GM18951 (cell line): ENCODE data around the gene RPL10A.
"Not testable (repeated sequence)": the region's sequence is repeated elsewhere in the genome, so short reads cannot be mapped to it uniquely, and the experiment has no call there.

Experiments used
- POLR2A ChIP-seq: IDR thresholded peaks from 4 replicates; pipeline ENCODE4 v1.6.1; 2011; ENCODE audit warnings: mild to moderate bottlenecking; ENCODE audit not compliant: insufficient read length, insufficient read depth; ENCODE audit errors: extremely low read depth
- in situ Hi-C: fragments of 300-500 bp; cut with MboI; formaldehyde crosslinking; loops from one replicate; pipeline ENCODE4 v1.12.0; 2022; ENCODE audit warnings: low sequenced_read_pairs, mixed read lengths, inconsistent platforms; ENCODE audit not compliant: unreplicated experiment

RPL10A gene

DNA sequence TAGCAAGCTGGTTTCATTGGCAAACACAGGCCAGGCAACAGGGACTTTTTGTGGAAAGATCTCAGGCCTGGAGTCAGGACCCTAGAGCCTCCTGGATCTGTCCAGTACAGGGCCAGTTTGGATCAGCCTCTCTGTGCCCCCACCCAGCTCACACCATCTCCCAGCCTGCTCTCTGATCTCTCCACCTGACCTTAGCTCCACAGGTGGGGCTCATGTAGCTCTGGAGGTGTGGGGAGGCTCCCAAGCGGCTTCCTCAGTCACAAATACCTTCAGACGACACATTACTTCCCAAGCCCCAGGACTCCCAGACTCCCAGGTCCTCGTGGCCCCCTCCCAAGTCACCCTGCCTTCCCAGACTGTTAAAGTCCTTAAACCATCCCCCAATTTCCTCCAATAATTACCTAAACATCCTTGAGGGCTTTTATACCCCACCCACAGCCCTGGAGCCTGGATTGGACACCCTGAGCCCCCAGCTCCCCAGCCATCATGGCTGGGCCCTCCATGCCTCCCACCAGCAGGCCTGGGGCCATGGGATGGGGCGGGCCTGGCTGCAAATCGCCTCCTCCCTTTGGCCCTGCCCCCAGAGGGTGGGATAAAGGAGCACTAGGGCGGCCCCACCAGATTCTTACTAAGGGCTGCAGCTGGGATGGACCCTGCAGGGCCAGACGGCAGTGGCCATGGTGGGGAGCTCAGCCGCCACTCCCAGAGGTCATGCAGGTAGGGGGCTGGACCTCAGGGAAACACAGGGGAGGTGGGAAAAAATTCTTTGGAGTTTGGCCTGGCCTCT is 31.9 kb upstream of the RPL10A start:
- in situ Hi-C loops = no loop called here
- no peak for TF ChIP-seq POLR2A

DNA sequence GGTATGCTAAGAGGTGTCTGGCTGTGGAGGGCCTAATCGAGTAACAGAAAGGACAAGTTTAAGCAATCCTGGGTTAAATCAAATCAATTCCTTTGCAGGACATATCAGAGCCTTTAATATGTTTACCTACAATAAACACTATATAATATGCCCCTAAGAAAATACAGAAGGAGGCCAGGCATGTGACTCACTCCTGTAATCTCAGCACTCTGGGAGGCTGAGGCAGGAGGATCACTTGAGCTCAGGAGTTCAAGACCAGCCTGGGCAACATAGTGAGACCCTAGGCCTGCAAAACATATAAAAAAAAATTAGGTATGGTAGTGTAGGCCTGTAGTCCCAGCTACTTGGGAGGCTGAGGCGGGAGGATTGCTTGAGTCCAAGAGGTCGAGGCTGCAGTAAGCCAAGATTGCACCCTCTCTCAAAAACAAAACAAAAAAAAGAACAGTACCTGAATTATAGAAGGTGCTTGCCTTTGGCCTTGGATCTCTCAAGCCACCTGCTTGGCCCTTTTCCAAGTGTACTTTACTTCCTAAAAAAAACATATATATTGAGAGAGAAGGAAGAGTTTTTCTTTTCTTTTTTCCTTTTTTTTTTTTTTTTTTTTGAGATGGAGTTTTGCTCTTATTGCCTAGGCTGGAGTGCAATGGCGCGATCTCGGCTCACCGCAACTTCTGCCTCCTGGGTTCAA is 29.7 kb upstream of the RPL10A start:
- in situ Hi-C loops = not testable (repeated sequence)

DNA sequence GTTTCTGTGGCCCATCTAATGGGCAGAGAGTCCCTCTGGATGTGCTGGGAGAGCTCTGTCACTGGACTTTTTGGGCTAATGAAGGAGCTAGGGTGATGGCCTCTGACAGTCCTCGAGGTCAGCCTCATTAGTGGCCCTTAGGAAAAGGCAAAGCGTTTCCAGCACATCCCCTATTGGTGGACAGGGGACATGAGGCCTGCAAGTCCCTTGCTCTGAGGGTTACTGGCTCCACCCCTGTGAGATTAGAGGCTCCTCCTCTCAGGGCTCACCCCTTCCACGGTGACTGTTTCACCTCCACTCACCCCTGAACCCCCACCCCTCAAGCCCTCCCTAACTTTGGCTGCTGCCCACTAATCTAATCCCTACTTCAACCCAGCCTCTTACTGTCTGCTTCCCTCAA is 28.9 kb upstream of the RPL10A start:
- in situ Hi-C loops = no loop called here

DNA sequence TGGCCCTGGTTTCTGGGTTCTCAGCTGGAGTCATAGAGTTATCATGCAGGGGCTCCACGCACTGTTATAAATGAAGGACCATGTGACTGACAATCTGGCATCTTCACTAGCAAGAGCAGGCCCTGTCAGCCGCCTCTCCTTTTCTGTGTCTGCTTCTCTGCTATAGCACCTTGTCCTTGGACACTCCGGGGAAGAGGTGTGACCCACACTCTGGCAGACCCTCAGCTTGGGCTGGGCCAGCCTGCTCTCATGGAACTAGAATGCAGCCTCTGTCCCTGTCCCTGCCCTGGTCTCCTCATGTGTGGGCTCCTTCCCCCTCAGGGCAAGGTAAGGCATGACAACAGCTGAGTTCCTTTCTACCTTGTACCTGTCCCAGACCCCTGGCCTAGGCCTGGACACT is 27.0 kb upstream of the RPL10A start:
- in situ Hi-C loops = no loop called here
- TF ChIP-seq POLR2A = no peak

More for the DNA sequence above, 28.9 kb upstream of the RPL10A start:
- no peak for TF ChIP-seq POLR2A

DNA sequence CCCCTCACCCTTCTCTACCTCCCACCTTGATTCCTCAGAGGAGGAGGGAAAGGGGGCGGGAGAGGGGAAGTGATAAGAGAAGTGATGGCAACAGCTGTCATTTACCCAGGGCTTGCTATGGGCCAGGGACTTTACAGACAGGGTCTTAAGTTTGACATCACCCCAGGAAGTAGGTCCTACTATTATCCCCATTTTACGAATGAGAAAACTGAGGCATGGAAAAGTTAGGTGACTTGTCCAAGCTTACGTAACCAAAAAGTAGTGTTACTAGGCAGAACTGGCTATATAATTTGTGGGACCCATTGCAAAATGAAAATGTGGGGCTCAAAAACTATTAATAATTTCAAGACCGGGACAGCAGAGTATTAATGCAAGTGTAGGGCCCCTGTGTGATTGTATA is 26.6 kb upstream of the RPL10A start:
- no peak for TF ChIP-seq POLR2A
- in situ Hi-C loops = no loop called here

DNA sequence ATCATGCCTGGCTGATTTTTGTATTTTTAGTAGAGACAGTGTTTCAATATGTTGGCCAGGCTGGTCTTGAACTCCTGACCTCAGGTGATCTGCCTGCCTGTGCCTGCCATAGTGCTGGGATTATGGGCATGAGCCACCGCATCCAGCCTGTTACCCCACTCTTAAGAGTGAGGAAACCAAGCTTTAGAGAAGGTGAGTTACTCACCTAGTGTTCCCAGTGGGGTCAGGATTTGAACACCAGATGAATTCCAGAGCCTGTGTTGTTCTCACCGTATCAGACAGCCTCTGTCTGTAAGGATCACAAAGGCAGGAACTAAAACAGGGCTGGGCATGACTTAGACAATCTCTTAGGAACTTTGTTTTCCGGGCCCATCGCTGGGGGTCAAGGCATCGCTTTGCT is 25.5 kb upstream of the RPL10A start:
- TF ChIP-seq POLR2A = no peak
- in situ Hi-C loops = no loop called here

DNA sequence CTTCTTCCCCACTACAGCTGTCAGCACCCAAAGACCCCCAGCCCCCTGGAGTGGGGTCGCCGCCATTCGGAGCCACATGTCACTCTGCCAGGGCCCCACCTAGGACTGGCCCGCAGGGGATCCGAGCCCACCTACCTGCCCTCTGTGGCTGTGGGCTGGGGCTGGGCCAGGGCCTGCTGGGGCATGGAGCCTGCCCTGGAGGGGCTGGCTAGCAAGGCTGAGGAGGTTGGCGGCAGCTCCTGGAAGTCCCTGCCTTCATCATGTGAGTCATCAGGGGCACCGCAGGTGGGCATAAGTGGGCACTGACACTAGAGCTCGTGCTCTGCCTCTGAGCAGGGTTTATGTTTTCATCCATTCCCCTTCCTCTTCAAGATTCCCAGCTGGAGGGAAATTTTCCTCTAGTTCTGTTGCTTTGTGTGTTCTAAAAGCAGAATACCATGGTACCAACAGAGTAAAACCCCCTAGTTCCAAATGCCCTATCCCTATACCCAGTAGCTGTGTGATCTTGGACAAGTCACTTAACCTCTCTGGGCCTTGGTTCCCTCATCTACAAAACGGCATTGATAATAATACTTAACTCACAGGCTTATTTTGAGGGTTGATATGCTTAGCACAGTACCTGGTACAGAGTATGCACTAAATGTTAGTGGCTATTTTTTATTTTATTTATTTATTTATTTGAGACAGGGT is 24.7 kb upstream of the RPL10A start:
- TF ChIP-seq POLR2A = no peak
- in situ Hi-C loops = no loop called here

DNA sequence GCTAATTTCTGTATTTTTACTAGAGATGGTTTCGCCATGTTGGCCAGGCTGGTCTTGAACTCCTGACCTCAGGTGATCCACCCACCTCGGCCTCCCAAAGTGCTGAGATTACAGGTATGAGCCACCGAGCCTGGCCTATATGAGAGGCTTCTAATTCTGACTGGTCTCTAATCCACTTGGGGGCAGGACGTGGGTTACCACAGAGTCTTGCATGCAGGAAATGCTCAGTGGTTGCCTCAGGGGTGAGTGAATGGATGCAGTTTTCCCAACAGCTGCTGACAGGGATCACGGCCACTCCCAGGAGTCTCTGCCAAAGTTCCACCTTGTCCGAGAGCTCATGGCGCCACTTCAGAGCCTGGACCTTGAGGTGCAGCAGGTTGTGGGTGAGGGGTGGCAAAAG is 22.5 kb upstream of the RPL10A start:
- in situ Hi-C loops = no loop called here
- no peak for TF ChIP-seq POLR2A

DNA sequence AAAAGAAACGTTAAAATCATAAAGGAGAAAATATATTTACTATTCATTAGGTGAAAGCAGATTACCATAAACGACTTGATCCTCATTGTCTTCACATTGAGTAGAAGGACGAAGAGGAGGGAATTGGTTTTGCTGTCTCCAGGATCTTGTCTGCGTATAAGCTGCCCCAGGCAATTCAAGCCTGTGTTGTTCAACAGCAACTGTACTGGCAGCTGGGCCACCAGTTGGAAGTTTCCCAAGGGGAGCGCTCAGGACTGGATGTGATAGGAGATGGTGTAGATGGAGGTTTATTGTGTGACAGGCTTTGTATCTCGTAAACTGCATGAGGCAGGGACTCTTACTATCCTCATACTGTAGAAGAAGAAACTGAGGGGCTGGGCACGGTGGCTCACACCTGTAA is 20.0 kb upstream of the RPL10A start:
- no peak for TF ChIP-seq POLR2A
- in situ Hi-C loops = no loop called here

DNA sequence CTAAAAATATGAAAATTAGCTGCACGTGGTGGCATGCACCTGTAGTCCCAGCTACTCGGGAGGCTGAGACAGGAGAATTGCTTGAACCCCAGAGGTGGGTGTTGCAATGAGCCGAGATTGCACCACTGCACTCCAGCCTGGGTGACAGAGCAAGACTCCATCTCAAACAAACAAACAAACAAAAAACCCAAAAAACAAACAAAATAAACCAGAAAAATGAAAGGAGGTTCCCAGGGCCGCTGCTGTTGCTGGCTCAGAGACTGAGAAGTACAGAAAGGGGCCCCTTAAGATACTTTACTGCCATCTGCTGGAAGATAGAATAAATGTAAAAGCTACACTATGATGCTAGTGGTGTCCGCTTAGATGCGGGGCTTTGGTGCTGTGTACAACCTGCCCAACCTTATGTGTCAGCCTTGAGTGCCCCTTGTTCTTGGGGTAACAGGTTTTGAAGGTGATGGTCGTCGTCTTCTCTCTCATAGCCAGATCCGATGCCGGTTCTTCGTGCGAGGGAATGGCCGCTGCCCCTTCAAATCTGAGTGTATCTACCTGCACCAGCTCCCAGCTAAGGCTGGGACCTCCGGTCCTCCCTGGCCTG is 18.8 kb upstream of the RPL10A start:
- no peak for TF ChIP-seq POLR2A
- in situ Hi-C loops = no loop called here

DNA sequence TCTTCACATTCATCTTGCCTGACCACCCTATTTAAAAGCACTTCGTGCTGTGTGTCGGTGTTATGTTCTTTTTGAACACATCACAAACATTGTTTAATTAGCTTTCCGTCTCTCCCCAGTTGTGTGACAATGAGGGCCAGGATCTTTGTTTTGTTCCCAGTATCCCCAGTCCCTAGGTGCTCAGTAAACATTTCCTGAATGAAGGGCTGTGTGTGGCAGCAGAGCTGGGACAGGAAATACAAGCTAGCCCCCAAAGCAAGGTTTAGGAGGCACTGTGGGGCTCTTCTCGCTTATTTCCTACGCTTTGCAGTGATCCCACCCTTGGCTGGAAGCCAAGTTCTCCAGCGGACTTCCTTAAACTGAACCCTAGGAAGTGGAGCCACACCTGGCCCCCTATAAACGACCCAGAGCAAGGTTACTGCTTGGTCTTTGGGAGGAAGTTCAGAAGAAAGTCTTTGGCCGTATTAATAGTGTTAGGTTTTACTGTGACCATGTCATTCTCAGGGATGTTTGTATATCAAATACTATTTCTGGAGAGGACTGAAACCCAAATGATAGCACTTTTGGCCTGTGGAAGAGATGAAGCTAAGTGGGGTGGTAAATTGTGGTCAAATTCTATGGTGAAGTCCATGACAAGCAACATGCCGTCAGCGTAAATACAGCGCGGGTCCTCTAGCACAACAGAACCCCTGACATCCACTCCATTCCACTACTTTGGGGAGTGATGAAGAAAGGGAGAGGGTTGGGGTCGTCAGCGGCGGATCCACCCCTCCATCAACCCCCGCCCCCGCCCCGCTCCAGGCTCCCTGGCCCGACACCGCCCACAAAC is 16.6 kb upstream of the RPL10A start:
- in situ Hi-C loops = no loop called here

DNA sequence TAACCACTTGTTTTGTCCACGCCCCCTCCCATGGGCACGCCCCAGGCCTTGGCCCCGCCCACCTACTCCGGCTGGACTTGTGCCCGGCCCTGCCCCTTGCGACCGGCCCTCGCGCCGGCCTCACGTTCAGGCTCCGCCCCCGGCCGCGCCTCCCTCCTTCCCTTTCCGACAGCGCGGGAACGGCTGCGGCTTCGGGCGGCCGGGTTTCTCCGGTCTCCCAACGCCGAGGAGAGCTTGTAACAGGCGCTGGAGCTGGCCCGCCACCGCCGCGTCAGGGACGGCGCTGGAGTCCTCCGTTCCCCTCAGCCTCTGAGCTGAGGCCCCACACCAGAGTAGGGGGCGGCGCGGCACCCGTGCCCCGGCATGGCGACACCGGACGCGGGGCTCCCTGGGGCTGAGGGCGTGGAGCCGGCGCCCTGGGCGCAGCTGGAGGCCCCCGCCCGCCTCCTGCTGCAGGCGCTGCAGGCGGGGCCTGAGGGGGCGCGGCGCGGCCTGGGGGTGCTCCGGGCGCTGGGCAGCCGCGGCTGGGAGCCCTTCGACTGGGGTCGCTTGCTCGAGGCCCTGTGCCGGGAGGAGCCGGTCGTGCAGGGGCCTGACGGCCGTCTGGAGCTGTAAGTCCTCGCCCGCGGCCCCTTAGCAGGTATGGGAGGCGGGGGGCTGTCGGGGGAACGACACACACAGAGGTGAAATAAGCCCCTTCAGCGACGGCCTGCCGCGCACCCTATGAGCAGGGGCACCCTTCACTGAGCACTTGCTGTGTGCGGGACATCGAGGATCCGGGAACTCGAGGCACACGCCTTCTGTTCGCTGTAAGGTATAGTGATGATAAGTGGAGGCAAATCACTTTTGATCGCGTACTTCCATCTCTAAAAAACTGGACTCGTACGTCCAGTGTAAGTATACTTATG is 15.8 kb upstream of the RPL10A start, which contains the start of gene FANCE:
Gene FANCE (plus strand): TSS at position 156 of the 908 bp plus-strand sequence. CDS start 208 bp downstream, at position 364.
- peak; percentile 67 for TF ChIP-seq POLR2A
- in situ Hi-C loops = no loop called here

More for the DNA sequence above, 16.6 kb upstream of the RPL10A start:
- TF ChIP-seq POLR2A = no peak

DNA sequence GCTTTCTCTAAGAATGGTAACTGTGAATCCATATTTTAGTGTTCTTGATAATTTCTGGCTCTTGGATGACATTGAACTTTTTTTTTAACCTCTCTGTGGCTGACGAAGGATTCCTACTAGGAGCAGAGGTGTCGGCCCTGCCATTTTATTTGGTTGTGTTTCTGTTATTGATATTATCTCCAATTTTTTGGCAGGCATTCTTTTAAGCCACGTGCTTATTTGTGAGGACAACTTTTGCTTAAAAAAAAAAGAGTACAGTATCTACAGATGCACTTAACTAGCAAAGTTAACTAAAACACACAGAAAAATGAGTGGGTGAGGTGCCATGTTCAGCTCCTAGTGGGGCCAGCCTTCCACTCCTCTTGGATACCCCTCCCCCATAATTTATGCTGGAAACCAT is 15.0 kb upstream of the RPL10A start:
- no peak for TF ChIP-seq POLR2A
- in situ Hi-C loops = no loop called here
